ENCODE results near the gene PLEKHA1.

DNA sequence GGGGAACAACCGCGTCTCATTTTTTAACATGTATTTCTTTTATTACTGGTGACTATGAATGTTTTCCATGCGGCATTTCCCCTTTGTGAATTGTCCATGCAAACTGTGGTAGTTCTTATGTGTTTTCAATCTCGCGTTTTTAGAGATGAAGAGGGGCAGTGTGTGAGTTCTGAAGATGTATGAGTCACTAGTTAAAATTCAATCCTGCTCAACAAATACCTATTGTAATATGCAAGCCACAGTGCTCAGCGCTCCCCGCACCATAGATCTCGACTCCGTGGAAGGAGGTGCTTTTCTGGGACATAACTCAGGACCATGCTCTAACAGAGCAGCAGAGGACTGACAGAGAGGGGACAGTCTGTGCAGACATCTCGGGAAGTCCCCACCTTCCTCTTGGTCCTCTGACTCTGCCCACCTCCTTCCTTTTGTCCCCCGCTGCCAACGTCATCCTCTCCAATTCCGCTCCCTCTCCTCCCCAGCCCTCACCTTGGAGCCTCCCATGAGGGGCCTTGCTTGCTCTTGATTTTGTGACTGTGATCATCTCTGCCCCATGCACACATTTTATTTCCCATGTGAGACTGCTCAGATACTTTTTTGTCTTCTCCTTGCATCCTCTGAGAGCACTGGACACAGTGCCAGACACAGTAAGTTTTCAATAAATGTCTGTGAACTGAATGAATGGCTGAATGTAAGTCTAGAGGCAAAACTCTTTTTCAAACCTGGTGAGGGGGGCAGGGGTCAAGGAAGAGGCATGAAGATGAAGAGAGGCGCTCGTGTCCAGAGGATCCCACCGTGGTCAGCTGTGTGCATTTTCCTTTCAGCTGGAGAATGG lies 42.7 kb upstream of the PLEKHA1 start:
- TF ChIP-seq EZH2 (IDR thresholded peaks at IDR 0.05; ENCODE audit: borderline replicate concordance, low read length): no peak
- TF ChIP-seq, protein P1, sequence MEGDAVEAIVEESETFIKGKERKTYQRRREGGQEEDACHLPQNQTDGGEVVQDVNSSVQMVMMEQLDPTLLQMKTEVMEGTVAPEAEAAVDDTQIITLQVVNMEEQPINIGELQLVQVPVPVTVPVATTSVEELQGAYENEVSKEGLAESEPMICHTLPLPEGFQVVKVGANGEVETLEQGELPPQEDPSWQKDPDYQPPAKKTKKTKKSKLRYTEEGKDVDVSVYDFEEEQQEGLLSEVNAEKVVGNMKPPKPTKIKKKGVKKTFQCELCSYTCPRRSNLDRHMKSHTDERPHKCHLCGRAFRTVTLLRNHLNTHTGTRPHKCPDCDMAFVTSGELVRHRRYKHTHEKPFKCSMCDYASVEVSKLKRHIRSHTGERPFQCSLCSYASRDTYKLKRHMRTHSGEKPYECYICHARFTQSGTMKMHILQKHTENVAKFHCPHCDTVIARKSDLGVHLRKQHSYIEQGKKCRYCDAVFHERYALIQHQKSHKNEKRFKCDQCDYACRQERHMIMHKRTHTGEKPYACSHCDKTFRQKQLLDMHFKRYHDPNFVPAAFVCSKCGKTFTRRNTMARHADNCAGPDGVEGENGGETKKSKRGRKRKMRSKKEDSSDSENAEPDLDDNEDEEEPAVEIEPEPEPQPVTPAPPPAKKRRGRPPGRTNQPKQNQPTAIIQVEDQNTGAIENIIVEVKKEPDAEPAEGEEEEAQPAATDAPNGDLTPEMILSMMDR (conservative IDR thresholded peaks at IDR 0.05 in 1 of 2, IDR thresholded peaks at IDR 0.05 in 1 of 2; ENCODE audit: extremely low read depth in 1 of 2, insufficient read depth in 1 of 2, low read depth in 1 of 2, low read length in 2 of 2): no peak
